NCI-H2107 treated with DMSO at 0.1 percent for 48 hours (cell line): ENCODE measurements around the gene CBL.

Experiments used
- DNase-seq: peaks from one replicate; lab custom pipeline; 2025; ENCODE audit not compliant: unreplicated experiment; lab: John Stamatoyannopoulos, UW

CBL gene

GRCh38 chr11:119343726-119344125 is 137.6 kb downstream of the CBL start:
- DNase-seq: no peak

DNA sequence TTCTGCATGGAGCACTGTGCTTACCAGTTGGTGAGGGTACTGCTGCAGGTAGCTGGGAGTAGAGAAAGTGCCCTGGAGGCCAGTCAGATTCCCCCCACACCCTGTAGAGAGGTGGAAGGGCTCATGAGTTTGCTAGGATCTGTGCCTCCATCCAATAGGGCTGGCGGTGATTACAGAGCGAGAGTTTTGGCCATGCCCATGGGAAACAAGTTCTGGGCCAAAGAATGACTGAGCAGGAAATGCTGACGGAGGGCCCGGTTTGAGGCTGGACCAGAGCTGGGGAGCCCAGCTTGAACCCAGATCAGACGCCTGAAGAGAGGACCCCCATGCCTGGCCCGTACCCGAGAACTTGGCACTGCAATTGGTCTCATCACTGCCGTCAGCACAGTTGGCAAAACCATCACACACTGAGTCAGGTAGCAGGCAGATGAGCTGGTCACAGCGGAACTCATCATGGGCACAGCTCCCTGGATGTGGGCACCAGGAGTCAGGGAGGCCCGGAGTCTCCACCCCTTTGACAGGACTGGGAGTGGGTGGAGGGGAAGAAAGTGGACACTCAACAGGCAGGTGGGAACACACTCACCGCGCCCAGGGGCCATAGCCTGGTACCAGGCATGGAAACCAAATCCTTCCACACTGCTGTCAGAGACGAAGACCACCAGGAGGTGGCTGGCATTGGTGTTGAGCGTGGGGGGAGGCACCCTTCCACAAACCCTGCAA is 138.3 kb downstream of the CBL start:
- DNase-seq: no peak

- no peak for DNase-seq
Measured at GRCh38 chr11:119345685-119346084, 139.5 kb downstream of the CBL start.

DNA sequence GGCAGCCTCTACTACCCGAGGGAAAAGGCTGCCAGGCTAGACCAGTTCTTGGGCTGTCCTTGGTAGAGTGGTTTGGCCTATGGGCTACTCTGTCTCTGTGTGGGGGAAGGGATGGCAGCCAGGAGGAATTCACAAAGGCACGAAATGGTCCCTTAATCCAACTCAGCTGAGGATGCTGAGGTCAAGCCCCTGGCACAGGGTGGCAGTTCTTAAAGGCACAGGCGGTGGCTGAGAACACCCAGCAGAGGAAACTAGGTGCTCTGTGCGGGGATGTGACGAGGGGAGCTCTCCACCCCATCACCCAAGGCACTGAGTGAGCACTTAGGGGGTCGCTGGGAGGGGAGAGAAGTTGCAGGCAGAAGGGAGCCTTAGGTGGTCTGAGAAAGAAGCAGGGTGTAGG is 140.5 kb downstream of the CBL start, which contains the start of gene MFRP:
Gene MFRP (minus strand): TSS at position 101 of the 400 bp plus-strand sequence. CDS start 192 bp downstream, outside the sequence.
- DNase-seq: no peak

DNA sequence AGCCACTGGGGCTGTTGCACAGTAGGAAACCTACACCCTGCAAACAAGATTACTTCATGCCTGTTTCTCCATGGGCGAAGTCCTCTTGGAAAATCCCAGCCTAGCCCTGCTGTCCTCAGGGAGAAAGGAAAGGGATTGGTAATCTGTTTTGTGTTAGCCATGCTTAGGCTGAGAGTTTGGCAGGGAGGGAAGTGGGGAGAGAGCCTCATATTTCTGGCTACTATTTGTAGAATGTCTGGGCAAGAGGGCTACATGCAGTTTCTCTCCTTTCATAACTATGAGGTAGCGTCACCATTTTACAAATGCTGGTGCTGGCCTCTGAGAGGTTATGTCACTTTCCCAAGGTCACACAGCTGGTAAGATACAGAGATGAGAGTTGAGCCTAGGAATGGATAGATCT is 141.1 kb downstream of the CBL start:
- no peak for DNase-seq

DNA sequence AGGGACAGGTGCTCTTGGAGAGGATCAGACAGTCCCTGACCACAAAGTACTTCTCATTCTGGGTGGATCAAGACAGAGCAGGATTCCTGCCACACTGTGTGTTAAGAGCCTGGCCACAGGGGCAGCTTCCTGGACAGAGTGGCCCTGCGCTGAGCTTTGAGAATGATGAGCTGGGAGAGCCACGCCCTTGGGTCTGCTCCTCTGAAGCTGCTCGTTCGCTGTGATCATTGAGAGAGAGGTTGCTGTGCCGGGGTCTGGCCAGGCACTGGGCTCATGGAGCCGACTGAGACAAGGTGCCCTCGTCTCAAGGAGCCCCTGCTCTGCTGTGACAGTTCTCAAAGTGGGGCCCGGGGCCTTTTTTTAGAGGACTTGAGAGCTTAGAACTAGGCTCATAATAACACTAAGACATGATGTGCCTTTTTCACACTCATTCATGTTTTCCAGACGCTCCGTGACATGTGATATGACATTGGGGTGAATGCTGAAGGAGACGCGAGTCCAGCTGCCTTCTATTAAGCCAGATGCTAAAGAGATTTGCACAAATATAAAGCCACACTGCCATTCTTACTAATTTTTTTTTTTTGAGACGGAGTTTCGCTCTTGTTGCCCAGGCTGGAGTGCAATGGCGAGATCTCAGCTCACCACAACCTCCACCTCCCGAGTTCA is 141.9 kb downstream of the CBL start:
- no peak for DNase-seq

DNA sequence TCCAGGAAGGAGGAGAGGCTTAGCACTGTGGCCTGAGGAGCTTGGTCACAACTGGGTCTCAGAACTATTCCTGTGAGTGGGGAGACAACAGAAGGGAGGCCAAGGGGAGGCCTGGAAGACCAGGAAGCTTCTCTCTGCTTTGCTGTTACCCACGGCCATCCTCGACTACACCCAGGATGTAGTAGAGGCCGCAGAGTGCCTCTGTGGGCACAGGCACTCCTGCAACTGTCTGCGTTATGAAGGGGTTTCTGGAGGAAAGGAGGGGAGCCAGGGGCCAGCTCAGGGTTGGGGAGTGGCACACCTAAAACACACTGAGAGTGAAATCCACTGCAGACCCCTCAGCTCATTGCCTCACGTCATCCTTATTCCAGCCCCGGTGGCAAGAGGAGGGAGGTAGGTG is 144.2 kb downstream of the CBL start:
- no peak for DNase-seq

DNA sequence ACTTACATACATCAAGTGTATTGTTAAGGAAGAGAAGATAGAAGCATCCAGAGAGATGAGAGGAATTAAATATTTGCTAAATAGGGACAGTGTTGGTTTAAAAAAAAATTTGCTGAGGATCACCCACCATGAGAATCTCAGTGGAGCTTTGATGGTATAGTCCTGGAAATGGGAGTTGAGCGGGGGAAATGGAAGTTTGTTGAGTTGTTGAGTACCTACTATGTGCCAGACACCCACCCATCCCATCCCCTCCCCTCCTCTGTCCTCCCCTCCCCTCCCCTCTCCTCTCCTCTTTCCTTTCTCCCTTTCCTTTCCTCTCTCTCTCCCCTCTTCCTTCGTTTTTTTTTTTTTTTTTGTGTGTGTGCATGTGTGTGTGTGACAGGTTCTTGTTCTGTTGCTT is 145.1 kb downstream of the CBL start:
- DNase-seq: no peak

GRCh38 chr11:119352857-119353260 is 146.7 kb downstream of the CBL start:
- peak; percentile 71 for DNase-seq

DNA sequence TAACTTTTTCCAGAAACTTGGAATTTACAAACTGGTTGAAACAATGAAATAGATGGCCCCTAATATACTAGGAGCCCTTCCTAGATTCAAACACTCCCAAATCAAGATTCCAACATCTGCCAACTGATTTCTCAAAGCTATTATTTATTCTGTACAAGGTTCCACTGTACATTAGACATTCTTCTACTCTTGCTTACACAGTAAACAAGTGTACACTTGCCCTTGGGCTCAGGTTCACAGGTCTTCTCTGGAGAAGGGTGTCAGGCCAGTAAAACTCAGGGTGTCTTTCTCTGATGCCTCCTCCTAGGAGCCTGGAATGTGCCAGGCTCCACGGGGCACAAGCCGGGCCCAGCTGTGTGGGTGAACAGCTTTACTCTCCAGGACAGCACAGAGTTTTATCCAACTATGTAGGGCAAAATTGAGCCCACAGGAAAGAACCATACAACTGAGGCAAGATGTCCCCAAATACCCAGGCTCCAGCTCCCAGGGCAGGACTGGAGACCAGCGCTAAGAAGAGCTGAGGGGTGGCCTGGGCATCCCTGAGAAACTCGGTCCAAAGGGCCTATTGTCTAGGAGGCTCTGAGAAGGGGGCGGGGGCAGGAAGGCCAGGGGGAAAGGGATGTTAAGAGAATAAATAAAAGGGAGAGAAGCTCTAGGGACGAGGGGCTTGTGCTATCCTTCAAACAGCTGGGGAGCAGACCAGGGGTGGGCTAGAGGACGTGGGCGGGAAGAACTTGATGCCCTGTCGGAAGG is 149.1 kb downstream of the CBL start:
- no peak for DNase-seq

DNA sequence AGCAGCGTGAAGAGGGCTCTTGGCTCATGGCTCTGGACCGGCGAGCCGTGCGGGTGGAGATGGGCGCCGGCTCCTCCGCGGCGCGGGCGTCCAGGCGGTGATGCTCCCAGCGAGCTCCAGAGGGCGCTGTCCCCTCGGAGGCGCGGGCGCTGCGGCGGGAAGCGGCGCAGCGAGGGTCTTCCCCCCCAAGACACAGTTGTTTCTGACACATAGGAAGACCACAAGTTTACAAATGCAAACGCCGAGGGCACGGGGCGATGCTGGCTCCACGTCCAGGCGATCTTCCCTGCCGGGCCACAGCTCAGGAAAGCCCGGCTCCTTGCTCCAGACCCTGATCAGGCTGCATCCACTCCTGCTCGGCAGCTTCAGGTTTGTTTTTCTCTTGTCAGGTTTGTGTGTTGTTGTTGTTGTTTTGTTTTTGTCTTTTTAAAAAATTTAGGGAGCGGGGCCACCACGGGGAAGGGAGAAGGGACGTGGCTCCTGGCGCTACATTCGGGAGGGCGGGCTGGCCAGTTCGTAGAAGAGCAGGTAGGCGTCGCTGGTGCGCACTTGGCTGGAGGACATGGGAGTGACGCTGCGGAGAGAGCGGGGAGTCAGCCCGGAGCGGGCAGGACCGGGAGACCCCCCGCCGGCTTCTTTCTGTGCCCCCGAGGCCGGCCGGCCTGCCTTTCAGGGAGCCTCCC is 150.4 kb downstream of the CBL start:
- peak; percentile 56 for DNase-seq

GRCh38 chr11:119357074-119357473 is 150.9 kb downstream of the CBL start:
- DNase-seq: no peak
